ENCODE data around the gene ANO1.

DNA sequence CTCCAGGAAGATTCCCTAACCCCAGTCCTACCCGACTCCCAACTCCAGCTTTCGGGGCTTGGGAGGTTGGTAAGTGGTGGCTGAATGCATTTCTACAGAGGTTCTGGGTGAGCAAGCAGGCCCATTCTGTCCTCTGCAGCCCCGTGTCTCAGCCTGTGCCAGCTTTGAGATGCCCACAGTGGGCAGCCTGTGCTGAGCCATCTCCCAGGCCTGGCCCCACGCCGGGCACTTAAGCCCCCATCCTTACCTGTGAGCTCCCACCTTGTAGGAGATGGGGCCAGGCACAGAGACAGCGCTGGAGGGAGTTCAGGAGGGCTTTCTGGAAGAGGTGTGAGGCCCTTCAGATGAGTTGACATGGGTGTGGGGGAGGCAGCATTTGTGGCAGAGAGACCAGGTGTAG is 54.5 kb downstream of the ANO1 start:
- TF ChIP-seq YY1 (IDR thresholded peaks at IDR 0.05; ENCODE audit: low read depth): no peak
- TF ChIP-seq TEAD4 (IDR thresholded peaks at IDR 0.05): no peak
- TF ChIP-seq TCF12 (IDR thresholded peaks at IDR 0.05; ENCODE audit: low read depth): no peak
- TF ChIP-seq EP300 (IDR thresholded peaks at IDR 0.05; ENCODE audit: borderline replicate concordance): no peak
- no peak for TF ChIP-seq REST (IDR thresholded peaks at IDR 0.05; ENCODE audit: low read depth)
- no peak for TF ChIP-seq NFIC (IDR thresholded peaks at IDR 0.05)
- TF ChIP-seq CREB1 (IDR thresholded peaks at IDR 0.05; ENCODE audit: low read depth): no peak
- TF ChIP-seq TAF1 (IDR thresholded peaks at IDR 0.05; ENCODE audit: low read depth): no peak
- TF ChIP-seq CEBPB (IDR thresholded peaks at IDR 0.05): no peak
- TF ChIP-seq RAD21 (IDR thresholded peaks at IDR 0.05; ENCODE audit: low read depth): no peak

All from Ishikawa (cell line).